ENCODE measurements around the gene EHBP1L1. TPM values are rescaled to one million over a fixed set of nuclear protein-coding genes. Genes with fewer than 3 reads are reported as not detected.

The EHBP1L1 gene
- polyA plus RNA-seq, 3 donors: 29.6 to 507 (median 42.6) TPM

DNA sequence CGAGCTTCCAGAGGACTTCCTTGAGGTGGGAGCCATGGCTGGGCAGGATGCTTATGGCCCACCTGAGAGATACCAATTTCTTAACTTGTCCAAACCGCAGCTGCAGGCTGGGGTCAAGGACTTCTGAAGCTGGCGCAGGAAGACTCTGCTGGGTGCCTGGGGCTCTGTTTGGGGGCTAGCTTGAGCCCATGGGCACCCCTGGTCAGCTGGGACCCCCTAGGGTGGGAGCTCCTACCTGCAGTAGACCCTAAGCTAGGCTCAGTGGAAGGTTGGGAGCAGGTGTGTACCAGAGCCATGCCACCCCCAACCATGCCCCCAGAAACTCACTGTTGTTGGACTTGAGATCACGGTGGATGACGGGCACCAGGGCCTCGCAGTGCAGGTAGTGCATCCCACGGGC lies 36.8 kb downstream of the EHBP1L1 start:
- Histone ChIP-seq H3K4me1 (ENCODE audit: control insufficient read depth in 1 of 2, insufficient read depth in 2 of 2, low read length in 2 of 2) (peaks cover 50 to 69% of the 10 kb centered on the region in 2 donors), H2AFZ (ENCODE audit: insufficient read depth, low read depth, low read length, poor library complexity, severe bottlenecking) (no peak overlapping the region), H4K20me1 (ENCODE audit: insufficient read depth, low read length) (peaks cover 83% of the 10 kb centered on the region), H3K9me3 (replicated peaks in 1 of 2; ENCODE audit: control insufficient read depth in 1 of 2, insufficient read depth in 1 of 2, low read length in 2 of 2) (no peaks in the 10 kb centered on the region), H3K36me3 (replicated peaks in 1 of 2; ENCODE audit: control insufficient read depth in 1 of 2, insufficient read depth in 2 of 2, low read length in 2 of 2) (peaks cover 37 to 39% of the 10 kb centered on the region in 2 donors), H3K4me3 (replicated peaks in 1 of 3; ENCODE audit: low read depth in 2 of 3, low read length in 3 of 3) (peak overlapping the region; percentile 72 to 96 (median 93)), H3K27ac (ENCODE audit: low read depth in 1 of 2, low read length in 2 of 2) (peak overlapping the region; percentile 94 to 96), H3K9ac (ENCODE audit: insufficient read depth, low read length, poor library complexity, severe bottlenecking) (peak overlapping the region; percentile 92), H3K4me2 (replicated peaks; ENCODE audit: extremely low read depth, low read length, poor library complexity, severe bottlenecking) (peak overlapping the region; percentile 99), H3K79me2 (ENCODE audit: insufficient read depth, low read length) (peaks cover 96% of the 10 kb centered on the region), H3K27me3 (ENCODE audit: control insufficient read depth in 2 of 2, insufficient read depth in 2 of 2, low read length in 2 of 2) (no peaks in the 10 kb centered on the region)
- TF ChIP-seq, protein P1, sequence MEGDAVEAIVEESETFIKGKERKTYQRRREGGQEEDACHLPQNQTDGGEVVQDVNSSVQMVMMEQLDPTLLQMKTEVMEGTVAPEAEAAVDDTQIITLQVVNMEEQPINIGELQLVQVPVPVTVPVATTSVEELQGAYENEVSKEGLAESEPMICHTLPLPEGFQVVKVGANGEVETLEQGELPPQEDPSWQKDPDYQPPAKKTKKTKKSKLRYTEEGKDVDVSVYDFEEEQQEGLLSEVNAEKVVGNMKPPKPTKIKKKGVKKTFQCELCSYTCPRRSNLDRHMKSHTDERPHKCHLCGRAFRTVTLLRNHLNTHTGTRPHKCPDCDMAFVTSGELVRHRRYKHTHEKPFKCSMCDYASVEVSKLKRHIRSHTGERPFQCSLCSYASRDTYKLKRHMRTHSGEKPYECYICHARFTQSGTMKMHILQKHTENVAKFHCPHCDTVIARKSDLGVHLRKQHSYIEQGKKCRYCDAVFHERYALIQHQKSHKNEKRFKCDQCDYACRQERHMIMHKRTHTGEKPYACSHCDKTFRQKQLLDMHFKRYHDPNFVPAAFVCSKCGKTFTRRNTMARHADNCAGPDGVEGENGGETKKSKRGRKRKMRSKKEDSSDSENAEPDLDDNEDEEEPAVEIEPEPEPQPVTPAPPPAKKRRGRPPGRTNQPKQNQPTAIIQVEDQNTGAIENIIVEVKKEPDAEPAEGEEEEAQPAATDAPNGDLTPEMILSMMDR (IDR thresholded peaks at IDR 0.05): no peak
- peak overlapping the region; percentile 89 to 96 for H3K4me3 Mint-ChIP-seq
- peak overlapping the region; percentile 88 to 99 (median 96) for H3K27ac Mint-ChIP-seq
- no peaks in the 10 kb centered on the region for H3K27me3 Mint-ChIP-seq (ENCODE audit: low read depth in 3 of 3)
- WGBS (ENCODE audit: insufficient coverage): 37% methylated on average over 7 of the region's 7 CpGs
- peaks cover 53% of the 10 kb centered on the region for H3K4me1 Mint-ChIP-seq
- intact Hi-C loops (cut with micrococcal nuclease): loop anchor here (5.0 to 10.0 kb wide), 3 partner anchors 35 to 70 kb away; partner anchors contain the start of gene EHBP1L1 (in 1 of the 2)
- H3K36me3 Mint-ChIP-seq: peaks cover 40 to 59% of the 10 kb centered on the region in 2 donors
- DNase-seq: no peak
- peaks cover 0 to 2% (median 0%) of the 10 kb centered on the region in 7 donors for H3K9me3 Mint-ChIP-seq

DNA sequence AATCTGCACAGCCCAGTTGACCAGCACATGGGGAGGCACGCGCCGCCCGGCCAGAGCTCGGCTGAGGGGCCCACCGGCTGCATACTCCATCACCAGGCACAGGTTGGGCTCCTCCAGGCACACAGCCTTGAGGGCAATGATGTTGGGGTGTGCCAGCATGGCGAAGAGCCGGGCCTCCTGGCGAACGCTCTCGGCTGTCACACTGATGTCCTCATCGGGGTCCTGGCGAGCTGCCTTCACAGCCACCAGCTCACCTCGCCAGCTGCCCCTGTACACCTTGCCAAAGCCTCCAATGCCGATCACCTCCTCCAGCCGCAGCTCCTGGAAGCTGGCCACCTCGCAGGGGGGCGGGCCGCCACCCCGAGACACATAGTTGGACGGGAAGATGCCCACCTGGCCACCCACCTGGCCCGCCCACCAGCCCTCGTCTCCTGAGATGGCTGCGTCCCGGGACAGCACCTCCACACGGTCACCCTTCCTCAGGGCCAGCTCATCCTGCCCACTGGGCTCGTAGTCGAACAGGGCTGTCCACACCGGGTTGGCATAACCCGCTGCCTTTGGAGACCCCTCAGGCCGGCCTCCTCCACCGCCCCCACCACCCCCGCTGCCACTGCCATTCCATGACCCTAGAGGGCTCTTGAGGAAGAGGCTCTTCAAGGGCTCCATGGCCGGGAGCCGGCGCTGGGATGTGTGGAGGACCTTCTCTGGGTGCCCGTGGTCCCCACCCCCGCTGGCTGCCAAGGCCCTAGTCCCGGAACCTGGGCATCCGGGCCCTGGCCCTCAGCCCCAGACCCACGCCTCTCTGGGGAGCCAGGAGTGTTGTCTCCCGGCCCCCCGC lies 37.5 kb downstream of the EHBP1L1 start:
- Histone ChIP-seq H3K27me3 (ENCODE audit: control insufficient read depth in 2 of 2, insufficient read depth in 2 of 2, low read length in 2 of 2) (no peaks in the 10 kb centered on the region), H2AFZ (ENCODE audit: insufficient read depth, low read depth, low read length, poor library complexity, severe bottlenecking) (peak overlapping the region; percentile 38), H3K36me3 (replicated peaks in 1 of 2; ENCODE audit: control insufficient read depth in 1 of 2, insufficient read depth in 2 of 2, low read length in 2 of 2) (peaks cover 37 to 39% of the 10 kb centered on the region in 2 donors), H4K20me1 (ENCODE audit: insufficient read depth, low read length) (peaks cover 83% of the 10 kb centered on the region), H3K9me3 (replicated peaks in 1 of 2; ENCODE audit: control insufficient read depth in 1 of 2, insufficient read depth in 1 of 2, low read length in 2 of 2) (no peaks in the 10 kb centered on the region), H3K9ac (ENCODE audit: insufficient read depth, low read length, poor library complexity, severe bottlenecking) (peak overlapping the region; percentile 92), H3K4me3 (replicated peaks in 1 of 3; ENCODE audit: low read depth in 2 of 3, low read length in 3 of 3) (peak overlapping the region; percentile 72 to 96 (median 93)), H3K4me2 (replicated peaks; ENCODE audit: extremely low read depth, low read length, poor library complexity, severe bottlenecking) (peak overlapping the region; percentile 99), H3K27ac (ENCODE audit: low read depth in 1 of 2, low read length in 2 of 2) (peak overlapping the region; percentile 94 to 96), H3K79me2 (ENCODE audit: insufficient read depth, low read length) (peaks cover 96% of the 10 kb centered on the region), H3K4me1 (ENCODE audit: control insufficient read depth in 1 of 2, insufficient read depth in 2 of 2, low read length in 2 of 2) (peaks cover 50 to 69% of the 10 kb centered on the region in 2 donors)
- TF ChIP-seq, protein P1 (IDR thresholded peaks at IDR 0.05): no peak
- peaks cover 38 to 59% of the 10 kb centered on the region in 2 donors for H3K36me3 Mint-ChIP-seq
- intact Hi-C loops (cut with micrococcal nuclease): loop anchor here (5.0 to 10.0 kb wide), 3 partner anchors 36 to 71 kb away; partner anchors contain the start of gene EHBP1L1 (in 1 of the 2)
- WGBS (ENCODE audit: insufficient coverage): 11% methylated on average over 30 of the region's 43 CpGs
- H3K27me3 Mint-ChIP-seq (ENCODE audit: low read depth in 3 of 3): no peaks in the 10 kb centered on the region
- H3K4me3 Mint-ChIP-seq: peak overlapping the region; percentile 89 to 96
- H3K4me1 Mint-ChIP-seq: peaks cover 53% of the 10 kb centered on the region
- DNase-seq: peak in 1 of 3 donors; percentile 35
- peaks cover 0 to 2% (median 0%) of the 10 kb centered on the region in 7 donors for H3K9me3 Mint-ChIP-seq
- H3K27ac Mint-ChIP-seq: peak overlapping the region; percentile 53 to 99 (median 97)
